Stimulated activated naive CD8-positive, alpha-beta T cell treated with anti-CD3 and anti-CD28 coated beads, Interleukin-15, Interleukin-2, amounts not matched to agents 100 ng/mL and 50 ng/mL, for 24 hours (primary cell): ENCODE results near the gene TOE1.
"Not testable (repeated sequence)": the region's sequence is repeated elsewhere in the genome, so short reads cannot be mapped to it uniquely, and the experiment has no call there.

ENCODE experiments used
- H3K27ac Mint-ChIP-seq: one replicate; pipeline ENCODE4 v1.8.0; 2021; ENCODE audit warnings: mild to moderate bottlenecking, mixed read lengths
- H3K27me3 Mint-ChIP-seq: one replicate; pipeline ENCODE4 v1.8.0; 2021; ENCODE audit warnings: mixed read lengths
- H3K36me3 Mint-ChIP-seq: one replicate; pipeline ENCODE4 v1.8.0; 2021; ENCODE audit warnings: low read depth, mixed read lengths
- H3K4me1 Mint-ChIP-seq: one replicate; pipeline ENCODE4 v1.8.0; 2021; ENCODE audit warnings: low read depth, mixed read lengths
- H3K4me3 Mint-ChIP-seq: one replicate; pipeline ENCODE4 v1.8.0; 2021; ENCODE audit warnings: mild to moderate bottlenecking, mixed read lengths
- H3K9me3 Mint-ChIP-seq: one replicate; pipeline ENCODE4 v1.8.0; 2021; ENCODE audit warnings: mixed read lengths

Gene TOE1

GRCh38 chr1:45339789-45340558, at the start of gene TOE1, which contains the start of gene MUTYH:
TSS of gene TOE1 (plus strand) at chr1:45340170. CDS start at chr1:45340253, 83 bp downstream.
TSS of gene MUTYH (minus strand) at chr1:45340440. CDS start at chr1:45334505, 5,935 bp downstream.
- Mint-ChIP-seq H3K4me3 (peak within 1 kb of the TSS; percentile 99), H3K36me3 (peaks cover 66% of the 10 kb centered on the region), H3K9me3 (no peaks in the 10 kb centered on the region), H3K4me1 (peaks cover 46% of the 10 kb centered on the region), H3K27me3 (no peaks in the 10 kb centered on the region), H3K27ac (peak within 1 kb of the TSS; percentile 100)

GRCh38 chr1:45291002-45291401, 49.0 kb upstream of the TOE1 start:
- not testable (repeated sequence) for H3K4me3 Mint-ChIP-seq, H3K36me3 Mint-ChIP-seq, H3K27me3 Mint-ChIP-seq, H3K27ac Mint-ChIP-seq, H3K9me3 Mint-ChIP-seq, H3K4me1 Mint-ChIP-seq

DNA sequence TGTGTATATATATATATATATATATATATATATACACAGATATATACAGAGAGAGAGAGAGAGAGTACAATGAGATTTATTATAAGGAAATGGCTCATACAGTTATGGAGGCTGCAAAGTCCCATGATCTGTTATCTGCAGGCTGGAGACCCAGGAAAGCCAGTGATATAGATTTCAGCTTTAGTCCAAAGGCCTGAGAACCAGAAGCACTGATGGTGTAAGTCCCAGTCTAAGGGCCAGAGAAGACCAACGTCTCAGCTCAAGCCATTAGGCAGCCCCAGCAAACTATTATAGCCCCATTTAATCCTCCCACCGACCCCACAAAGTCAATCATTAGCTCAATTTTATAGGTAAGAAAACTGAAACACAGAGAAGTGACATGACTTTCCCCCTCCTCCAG, 48.3 kb upstream of the TOE1 start:
- no peaks in the 10 kb centered on the region for H3K9me3 Mint-ChIP-seq
- no peak overlapping the region for H3K27ac Mint-ChIP-seq
- H3K36me3 Mint-ChIP-seq: no peaks in the 10 kb centered on the region
- H3K4me1 Mint-ChIP-seq: no peaks in the 10 kb centered on the region
- H3K4me3 Mint-ChIP-seq: no peak overlapping the region
- no peaks in the 10 kb centered on the region for H3K27me3 Mint-ChIP-seq

DNA sequence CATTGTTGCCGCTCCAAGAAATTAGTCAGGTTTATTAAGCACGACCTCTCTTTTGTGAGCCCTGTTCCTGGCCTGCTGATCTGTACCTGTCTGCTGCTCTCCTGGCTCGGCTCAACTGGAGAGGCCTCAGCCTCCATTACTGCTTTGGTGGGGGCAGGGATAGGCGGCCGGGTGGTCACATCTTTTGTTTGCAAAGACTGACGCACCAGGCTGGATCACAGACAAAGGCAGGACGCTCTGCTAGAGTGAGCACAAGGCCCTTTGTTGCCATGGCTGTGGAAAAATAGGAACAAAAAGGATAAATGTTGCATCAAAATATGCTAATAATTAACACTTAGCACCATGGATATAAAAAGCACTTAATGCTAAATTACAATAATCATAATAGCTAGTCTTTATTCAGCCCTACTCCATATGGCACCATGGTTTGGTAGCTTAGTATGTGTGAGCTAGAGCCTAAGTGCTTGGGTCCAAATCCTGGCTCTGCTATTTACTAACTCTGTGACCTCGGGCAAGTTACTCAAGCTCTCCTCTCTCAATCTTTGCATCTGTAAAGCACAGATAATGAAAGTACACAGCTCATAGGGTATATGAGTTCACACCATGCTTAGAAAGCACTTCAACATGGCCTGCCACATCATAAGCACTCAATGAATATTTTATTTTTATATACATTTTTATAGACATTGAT, 42.2 kb upstream of the TOE1 start:
- no peak overlapping the region for H3K27ac Mint-ChIP-seq
- H3K27me3 Mint-ChIP-seq: no peaks in the 10 kb centered on the region
- H3K4me3 Mint-ChIP-seq: no peak overlapping the region
- H3K9me3 Mint-ChIP-seq: no peaks in the 10 kb centered on the region
- peaks cover 10% of the 10 kb centered on the region for H3K4me1 Mint-ChIP-seq
- no peaks in the 10 kb centered on the region for H3K36me3 Mint-ChIP-seq

- H3K27ac Mint-ChIP-seq: no peak overlapping the region
- H3K9me3 Mint-ChIP-seq: no peaks in the 10 kb centered on the region
- H3K36me3 Mint-ChIP-seq: no peaks in the 10 kb centered on the region
- no peak overlapping the region for H3K4me3 Mint-ChIP-seq
- no peaks in the 10 kb centered on the region for H3K27me3 Mint-ChIP-seq
- peaks cover 18% of the 10 kb centered on the region for H3K4me1 Mint-ChIP-seq
Observed at GRCh38 chr1:45299296-45299695, 40.7 kb upstream of the TOE1 start.

DNA sequence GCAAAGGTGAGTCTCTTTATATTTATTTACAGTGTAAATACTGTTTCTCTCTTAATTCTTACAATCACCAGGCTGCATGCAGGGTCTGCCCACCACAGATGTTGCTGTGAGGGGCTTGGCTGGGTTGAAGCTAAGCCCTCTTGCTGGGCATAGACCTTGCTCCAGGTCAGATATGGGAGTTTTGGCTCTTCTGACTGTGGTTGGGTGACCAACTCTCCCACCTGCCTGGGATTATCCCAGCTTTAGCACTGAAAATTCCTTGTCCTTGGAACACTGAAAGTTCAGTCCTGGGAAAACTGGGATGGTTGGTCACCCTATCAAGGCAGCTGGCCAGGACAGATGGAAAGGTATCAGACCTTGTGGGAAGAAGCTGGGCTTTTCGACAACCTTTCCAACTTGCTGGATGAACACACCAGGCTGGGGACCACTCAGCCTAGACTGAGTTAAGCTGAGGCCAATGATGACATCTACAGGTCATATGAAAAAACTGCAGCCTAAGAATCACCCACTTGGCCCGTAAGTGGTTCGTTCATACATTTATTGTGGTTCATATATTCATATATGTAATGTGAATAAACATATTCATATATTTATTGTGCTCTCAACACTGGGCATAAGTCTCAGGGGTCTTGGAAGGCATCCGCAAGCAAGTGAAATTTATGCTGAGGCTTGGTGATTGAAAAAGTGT, 39.8 kb upstream of the TOE1 start:
- H3K9me3 Mint-ChIP-seq: no peaks in the 10 kb centered on the region
- no peaks in the 10 kb centered on the region for H3K36me3 Mint-ChIP-seq
- no peak overlapping the region for H3K27ac Mint-ChIP-seq
- H3K4me3 Mint-ChIP-seq: no peak overlapping the region
- H3K27me3 Mint-ChIP-seq: no peaks in the 10 kb centered on the region
- H3K4me1 Mint-ChIP-seq: peaks cover 26% of the 10 kb centered on the region

GRCh38 chr1:45300669-45300997, 39.3 kb upstream of the TOE1 start:
- Mint-ChIP-seq H3K4me1 (peaks cover 31% of the 10 kb centered on the region), H3K4me3 (no peak overlapping the region), H3K27me3 (no peaks in the 10 kb centered on the region), H3K36me3 (no peaks in the 10 kb centered on the region), H3K9me3 (no peaks in the 10 kb centered on the region), H3K27ac (no peak overlapping the region)

- Mint-ChIP-seq H3K27me3 (no peaks in the 10 kb centered on the region), H3K27ac (peak overlapping the region; percentile 72), H3K4me1 (peaks cover 51% of the 10 kb centered on the region), H3K36me3 (no peaks in the 10 kb centered on the region), H3K9me3 (no peaks in the 10 kb centered on the region), H3K4me3 (peak overlapping the region; percentile 91)
Observed at GRCh38 chr1:45302505-45303150, 37.3 kb upstream of the TOE1 start.

DNA sequence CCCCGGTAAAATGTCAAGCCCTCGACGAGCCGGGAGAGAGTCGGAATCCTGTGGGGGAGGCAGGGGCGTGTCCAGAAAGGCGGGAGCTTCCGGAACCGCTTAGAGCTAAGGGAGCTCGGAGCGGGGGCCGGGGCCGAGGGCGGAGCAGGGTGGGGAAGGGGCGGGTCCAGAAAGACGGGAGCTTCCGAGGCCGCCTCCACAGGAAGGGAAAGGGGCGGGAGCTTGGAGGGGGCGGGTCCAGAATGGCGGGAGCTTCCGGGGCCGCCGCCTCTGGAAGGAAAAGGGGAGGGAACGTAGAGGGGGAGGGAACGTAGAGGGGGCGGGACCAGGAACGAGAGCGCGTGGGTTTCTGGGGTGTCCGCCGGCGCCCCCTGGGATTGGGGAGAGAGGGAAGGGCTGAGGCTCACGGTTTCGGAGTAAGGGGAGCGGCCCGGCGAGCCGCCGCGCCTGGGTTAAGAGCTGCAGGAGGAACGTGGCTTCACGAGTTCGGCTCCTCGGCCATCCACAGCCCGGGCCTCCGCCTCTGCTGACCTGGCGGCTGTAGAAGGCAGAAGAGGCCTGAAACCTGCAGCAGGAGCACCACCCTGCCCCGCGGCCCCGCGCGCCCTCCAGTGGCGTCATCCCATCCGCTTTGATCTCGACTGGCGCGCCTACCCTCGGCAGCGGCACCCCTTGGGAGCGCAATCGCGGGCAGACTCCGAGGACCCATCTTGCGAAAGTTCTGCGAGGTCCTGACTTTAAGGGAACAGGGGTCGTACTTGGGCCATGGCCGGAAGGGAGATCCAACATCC, 36.3 kb upstream of the TOE1 start:
- Mint-ChIP-seq H3K4me3 (peak overlapping the region; percentile 91), H3K27me3 (no peaks in the 10 kb centered on the region), H3K9me3 (no peaks in the 10 kb centered on the region), H3K36me3 (no peaks in the 10 kb centered on the region), H3K4me1 (peaks cover 51% of the 10 kb centered on the region), H3K27ac (peak overlapping the region; percentile 96)

DNA sequence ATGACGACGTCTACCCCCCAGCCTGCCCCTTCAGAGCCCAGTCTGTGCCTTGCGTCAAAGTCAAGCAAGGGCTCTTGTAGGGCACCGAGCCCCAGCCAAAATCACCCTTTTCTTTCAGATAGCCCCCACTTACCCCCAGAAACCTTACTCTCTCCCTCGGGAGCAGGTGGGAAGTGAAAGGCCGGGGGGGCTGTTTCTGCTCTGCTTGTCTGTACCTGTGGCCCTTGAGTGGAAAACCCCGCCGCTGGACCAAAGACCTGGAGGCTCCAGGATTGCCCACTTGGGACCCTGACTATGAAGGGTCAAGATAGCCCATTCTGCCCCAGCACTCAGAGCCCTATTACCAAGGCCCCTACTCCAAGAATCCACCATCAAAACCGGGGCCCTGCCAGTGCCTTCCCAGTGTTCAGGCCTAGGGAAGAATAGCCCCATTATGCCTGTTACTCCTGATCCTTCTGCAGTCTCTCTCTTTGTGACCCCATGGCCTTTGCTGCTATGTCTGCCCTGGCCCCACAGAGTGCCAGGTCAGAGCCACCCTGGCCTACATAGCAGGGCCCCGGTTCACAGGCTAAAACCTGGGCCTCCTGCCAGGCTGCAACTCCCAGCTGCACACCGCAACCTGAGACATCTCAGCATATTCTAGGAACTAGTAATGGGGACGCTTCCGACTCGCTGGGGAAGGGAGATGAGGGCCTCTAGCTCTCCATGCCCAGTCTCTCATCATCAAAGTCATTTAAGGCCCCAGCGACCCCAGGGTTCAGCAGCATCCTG, 35.5 kb upstream of the TOE1 start:
- H3K4me3 Mint-ChIP-seq: peak overlapping the region; percentile 91
- H3K27me3 Mint-ChIP-seq: no peaks in the 10 kb centered on the region
- no peaks in the 10 kb centered on the region for H3K9me3 Mint-ChIP-seq
- peaks cover 51% of the 10 kb centered on the region for H3K4me1 Mint-ChIP-seq
- H3K27ac Mint-ChIP-seq: peak overlapping the region; percentile 96
- no peaks in the 10 kb centered on the region for H3K36me3 Mint-ChIP-seq

- Mint-ChIP-seq H3K36me3 (no peaks in the 10 kb centered on the region), H3K27me3 (no peaks in the 10 kb centered on the region), H3K27ac (peak overlapping the region; percentile 96), H3K4me3 (peak overlapping the region; percentile 91), H3K9me3 (no peaks in the 10 kb centered on the region), H3K4me1 (peaks cover 51% of the 10 kb centered on the region)
Observed at GRCh38 chr1:45305231-45305630, 34.7 kb upstream of the TOE1 start.

- no peaks in the 10 kb centered on the region for H3K9me3 Mint-ChIP-seq
- H3K4me1 Mint-ChIP-seq: peaks cover 51% of the 10 kb centered on the region
- H3K4me3 Mint-ChIP-seq: peak overlapping the region; percentile 62
- no peaks in the 10 kb centered on the region for H3K36me3 Mint-ChIP-seq
- H3K27me3 Mint-ChIP-seq: no peaks in the 10 kb centered on the region
- peak overlapping the region; percentile 96 for H3K27ac Mint-ChIP-seq
Observed at GRCh38 chr1:45306319-45306718, 33.7 kb upstream of the TOE1 start.

- Mint-ChIP-seq H3K9me3 (no peaks in the 10 kb centered on the region), H3K4me1 (peaks cover 48% of the 10 kb centered on the region), H3K4me3 (peak overlapping the region; percentile 62), H3K27ac (peak overlapping the region; percentile 96), H3K27me3 (no peaks in the 10 kb centered on the region), H3K36me3 (no peaks in the 10 kb centered on the region)
Observed at GRCh38 chr1:45306905-45307304, 33.1 kb upstream of the TOE1 start.

- Mint-ChIP-seq H3K27me3 (no peaks in the 10 kb centered on the region), H3K9me3 (no peaks in the 10 kb centered on the region), H3K27ac (no peak overlapping the region), H3K4me1 (no peaks in the 10 kb centered on the region), H3K36me3 (no peaks in the 10 kb centered on the region), H3K4me3 (no peak overlapping the region)
Observed at GRCh38 chr1:45314266-45314665, 25.7 kb upstream of the TOE1 start.
